ENCODE results near the gene AEBP1. TPM values are rescaled to one million over a fixed set of nuclear protein-coding genes. Genes with fewer than 3 reads are reported as not detected.

AEBP1 gene
- total and polyA plus RNA-seq, 2 donors (not counting 1 experiment from before 2014, with no cell fraction given) = 44.4 to 133 TPM

DNA sequence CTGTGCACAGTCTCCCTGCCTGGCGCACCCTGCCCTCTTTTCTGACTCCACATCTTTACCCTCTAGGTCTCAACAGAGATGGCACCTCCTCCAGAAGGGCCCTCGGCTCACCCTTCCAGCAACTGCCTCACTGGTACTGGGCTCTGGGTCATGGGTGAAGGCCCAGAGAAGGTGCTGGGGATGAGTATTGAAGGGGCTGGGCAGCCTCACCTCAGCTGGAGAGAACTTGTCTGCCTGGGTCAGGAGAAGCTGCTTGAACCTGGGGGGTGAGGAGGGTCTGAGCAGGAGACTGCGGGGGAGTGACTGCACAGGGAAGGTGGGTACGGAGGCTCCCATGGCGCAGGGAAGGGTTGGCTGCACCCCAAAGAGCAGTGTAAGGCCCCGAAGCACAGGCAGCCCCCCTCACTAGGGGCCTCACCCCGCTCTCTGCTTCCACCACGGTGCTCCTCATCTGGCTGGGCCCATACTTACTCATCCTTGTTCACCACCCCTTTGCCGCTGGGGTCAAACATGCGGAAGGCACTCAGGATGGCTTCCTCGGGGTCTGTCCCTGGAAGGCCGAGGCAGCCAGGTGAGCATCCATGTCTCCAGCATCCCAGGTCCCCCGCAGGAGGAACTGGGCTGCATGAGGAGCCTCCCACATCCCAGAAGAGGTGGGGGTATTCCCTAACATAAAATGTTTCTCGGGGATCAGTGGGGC lies 35.3 kb downstream of the AEBP1 start:
- H3K4me2 ChIP-seq (ENCODE audit: extremely low read depth, insufficient read depth, low read length) = no peak overlapping the region
- no peak for DNase-seq (ENCODE audit: low read depth in 2 of 2)
- H3K4me3 ChIP-seq (replicated peaks in 1 of 4; ENCODE audit: control extremely low read depth in 1 of 4, insufficient read depth in 1 of 4, low read depth in 3 of 4, low read length in 4 of 4) = no peak overlapping the region
- H3K9me3 ChIP-seq (ENCODE audit: control insufficient read depth, insufficient read depth, low read depth, low read length) = no peaks in the 10 kb centered on the region
- H3K79me2 ChIP-seq (ENCODE audit: control insufficient read depth, insufficient read depth, low read length) = no peaks in the 10 kb centered on the region
- no peaks in the 10 kb centered on the region for H4K20me1 ChIP-seq (ENCODE audit: control insufficient read depth, extremely low read depth, insufficient read depth, low read length)
- H3K4me1 ChIP-seq (ENCODE audit: control insufficient read depth, extremely low read depth, insufficient read depth, low read length) = no peaks in the 10 kb centered on the region
- H2AFZ ChIP-seq (ENCODE audit: low read length) = no peak overlapping the region
- no peak overlapping the region for H3K27ac ChIP-seq (ENCODE audit: insufficient read depth, low read length)
- peaks cover 9% of the 10 kb centered on the region for H3K27me3 ChIP-seq (ENCODE audit: control insufficient read depth, insufficient read depth, low read length)
- H3K36me3 ChIP-seq (ENCODE audit: control insufficient read depth, insufficient read depth, low read length) = no peaks in the 10 kb centered on the region
- no peak overlapping the region for H3K9ac ChIP-seq (ENCODE audit: insufficient read depth, low read length)
- TF ChIP-seq, protein P1, sequence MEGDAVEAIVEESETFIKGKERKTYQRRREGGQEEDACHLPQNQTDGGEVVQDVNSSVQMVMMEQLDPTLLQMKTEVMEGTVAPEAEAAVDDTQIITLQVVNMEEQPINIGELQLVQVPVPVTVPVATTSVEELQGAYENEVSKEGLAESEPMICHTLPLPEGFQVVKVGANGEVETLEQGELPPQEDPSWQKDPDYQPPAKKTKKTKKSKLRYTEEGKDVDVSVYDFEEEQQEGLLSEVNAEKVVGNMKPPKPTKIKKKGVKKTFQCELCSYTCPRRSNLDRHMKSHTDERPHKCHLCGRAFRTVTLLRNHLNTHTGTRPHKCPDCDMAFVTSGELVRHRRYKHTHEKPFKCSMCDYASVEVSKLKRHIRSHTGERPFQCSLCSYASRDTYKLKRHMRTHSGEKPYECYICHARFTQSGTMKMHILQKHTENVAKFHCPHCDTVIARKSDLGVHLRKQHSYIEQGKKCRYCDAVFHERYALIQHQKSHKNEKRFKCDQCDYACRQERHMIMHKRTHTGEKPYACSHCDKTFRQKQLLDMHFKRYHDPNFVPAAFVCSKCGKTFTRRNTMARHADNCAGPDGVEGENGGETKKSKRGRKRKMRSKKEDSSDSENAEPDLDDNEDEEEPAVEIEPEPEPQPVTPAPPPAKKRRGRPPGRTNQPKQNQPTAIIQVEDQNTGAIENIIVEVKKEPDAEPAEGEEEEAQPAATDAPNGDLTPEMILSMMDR (conservative IDR thresholded peaks at IDR 0.05 in 1 of 2, IDR thresholded peaks at IDR 0.05 in 1 of 2; ENCODE audit: low read depth in 1 of 2, low read length in 2 of 2) = no peak
- TF ChIP-seq EZH2 (IDR thresholded peaks at IDR 0.05; ENCODE audit: low read length, missing control alignments) = no peak

- H3K9ac ChIP-seq (ENCODE audit: insufficient read depth, low read length) = no peak overlapping the region
Observed at GRCh38 chr7:44140341-44140740, 36.2 kb downstream of the AEBP1 start.

GRCh38 chr7:44141221-44141850 lies 37.2 kb downstream of the AEBP1 start, which contains the start of gene MYL7:
Gene MYL7, minus strand, starts transcription at chr7:44141332. Its CDS starts 27 bp downstream, at chr7:44141305.
- no peaks in the 10 kb centered on the region for H3K36me3 ChIP-seq (ENCODE audit: control insufficient read depth, insufficient read depth, low read length)
- H3K4me3 ChIP-seq (replicated peaks in 1 of 4; ENCODE audit: control extremely low read depth in 1 of 4, insufficient read depth in 1 of 4, low read depth in 3 of 4, low read length in 4 of 4) = no peak within 1 kb of the TSS
- H2AFZ ChIP-seq (ENCODE audit: low read length) = no peak within 1 kb of the TSS
- H3K27me3 ChIP-seq (ENCODE audit: control insufficient read depth, insufficient read depth, low read length) = peaks cover 16% of the 10 kb centered on the region
- H3K9ac ChIP-seq (ENCODE audit: insufficient read depth, low read length) = no peak within 1 kb of the TSS
- no peaks in the 10 kb centered on the region for H3K79me2 ChIP-seq (ENCODE audit: control insufficient read depth, insufficient read depth, low read length)
- no peaks in the 10 kb centered on the region for H4K20me1 ChIP-seq (ENCODE audit: control insufficient read depth, extremely low read depth, insufficient read depth, low read length)
- H3K27ac ChIP-seq (ENCODE audit: insufficient read depth, low read length) = no peak within 1 kb of the TSS
- no peak within 1 kb of the TSS for H3K4me2 ChIP-seq (ENCODE audit: extremely low read depth, insufficient read depth, low read length)
- TF ChIP-seq, protein P1 (conservative IDR thresholded peaks at IDR 0.05 in 1 of 2, IDR thresholded peaks at IDR 0.05 in 1 of 2; ENCODE audit: low read depth in 1 of 2, low read length in 2 of 2) = no peak
- no peak for TF ChIP-seq EZH2 (IDR thresholded peaks at IDR 0.05; ENCODE audit: low read length, missing control alignments)
- DNase-seq (ENCODE audit: low read depth in 2 of 2) = no peak
- no peaks in the 10 kb centered on the region for H3K9me3 ChIP-seq (ENCODE audit: control insufficient read depth, insufficient read depth, low read depth, low read length)
- no peaks in the 10 kb centered on the region for H3K4me1 ChIP-seq (ENCODE audit: control insufficient read depth, extremely low read depth, insufficient read depth, low read length)

More at GRCh38 chr7:44140341-44140740, 36.2 kb downstream of the AEBP1 start:
- Histone ChIP-seq H3K9me3 (ENCODE audit: control insufficient read depth, insufficient read depth, low read depth, low read length) (no peaks in the 10 kb centered on the region), H3K4me3 (replicated peaks in 1 of 4; ENCODE audit: control extremely low read depth in 1 of 4, insufficient read depth in 1 of 4, low read depth in 3 of 4, low read length in 4 of 4) (no peak overlapping the region), H3K4me2 (ENCODE audit: extremely low read depth, insufficient read depth, low read length) (no peak overlapping the region), H2AFZ (ENCODE audit: low read length) (no peak overlapping the region), H3K79me2 (ENCODE audit: control insufficient read depth, insufficient read depth, low read length) (no peaks in the 10 kb centered on the region), H4K20me1 (ENCODE audit: control insufficient read depth, extremely low read depth, insufficient read depth, low read length) (no peaks in the 10 kb centered on the region), H3K4me1 (ENCODE audit: control insufficient read depth, extremely low read depth, insufficient read depth, low read length) (no peaks in the 10 kb centered on the region), H3K27me3 (ENCODE audit: control insufficient read depth, insufficient read depth, low read length) (peaks cover 14% of the 10 kb centered on the region), H3K27ac (ENCODE audit: insufficient read depth, low read length) (no peak overlapping the region), H3K36me3 (ENCODE audit: control insufficient read depth, insufficient read depth, low read length) (no peaks in the 10 kb centered on the region)
- DNase-seq (ENCODE audit: low read depth in 2 of 2) = no peak
- TF ChIP-seq, protein P1 (conservative IDR thresholded peaks at IDR 0.05 in 1 of 2, IDR thresholded peaks at IDR 0.05 in 1 of 2; ENCODE audit: low read depth in 1 of 2, low read length in 2 of 2) = no peak
- no peak for TF ChIP-seq EZH2 (IDR thresholded peaks at IDR 0.05; ENCODE audit: low read length, missing control alignments)

Measured in fibroblast of lung (primary cell).